NCI-H510A treated with DMSO at 0.1 percent for 48 hours (cell line): ENCODE results near the gene HAVCR2.

Experiments
- DNase-seq: peaks from one replicate; lab custom pipeline; 2025; lab: John Stamatoyannopoulos, UW

HAVCR2 gene

DNA sequence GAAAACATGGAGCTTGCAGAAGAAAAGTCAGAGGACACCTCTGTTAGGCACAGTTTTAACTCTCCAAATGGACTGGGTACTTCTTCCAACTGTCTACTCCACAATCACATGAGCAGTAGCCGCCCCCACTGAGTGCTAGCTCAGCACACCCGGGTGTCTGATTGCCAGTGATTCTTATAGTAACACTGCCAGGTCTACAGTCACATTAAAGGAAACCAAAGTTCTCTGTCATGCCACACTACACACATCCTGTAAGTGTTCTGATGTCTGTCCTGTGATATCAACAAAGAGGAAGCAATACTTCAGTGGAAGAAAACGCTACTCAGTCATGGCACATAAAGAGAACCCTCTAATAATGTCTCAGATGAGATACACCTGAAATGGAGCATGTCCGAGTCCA is at the start of gene HAVCR2:
HAVCR2 (minus strand) TSS at position 69 of the 400 bp plus-strand sequence; CDS start at position 8, 61 bp downstream.
- DNase-seq: no peak

DNA sequence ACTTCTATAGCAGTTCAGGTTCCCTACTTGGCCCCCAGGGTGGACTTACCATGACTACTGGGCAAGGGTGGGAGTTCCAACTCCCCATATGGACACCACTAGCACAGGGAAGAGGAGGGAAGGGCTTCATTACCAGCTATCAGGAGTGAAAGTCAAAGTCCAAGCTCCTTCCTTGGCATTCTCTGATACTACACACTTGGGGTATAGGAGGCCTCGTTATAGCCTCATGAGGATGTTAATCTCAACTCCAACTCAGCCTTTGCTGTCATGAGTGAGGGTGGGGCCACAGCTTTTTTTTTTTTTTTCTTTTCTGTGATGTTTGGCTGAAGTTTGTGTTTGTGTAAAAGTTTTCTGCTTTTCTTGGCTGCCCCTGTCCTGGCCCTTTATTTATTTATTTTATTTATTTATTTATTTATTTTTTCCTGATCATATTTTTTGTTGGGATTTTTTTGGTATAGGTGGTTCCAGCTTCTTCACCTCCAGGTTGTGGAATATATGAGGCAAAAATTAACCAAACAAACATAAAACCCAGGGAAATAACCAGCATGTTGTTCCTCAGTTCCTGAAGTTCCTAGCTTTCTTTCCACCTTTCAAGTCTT is 48.5 kb upstream of the HAVCR2 start:
- DNase-seq: no peak

DNA sequence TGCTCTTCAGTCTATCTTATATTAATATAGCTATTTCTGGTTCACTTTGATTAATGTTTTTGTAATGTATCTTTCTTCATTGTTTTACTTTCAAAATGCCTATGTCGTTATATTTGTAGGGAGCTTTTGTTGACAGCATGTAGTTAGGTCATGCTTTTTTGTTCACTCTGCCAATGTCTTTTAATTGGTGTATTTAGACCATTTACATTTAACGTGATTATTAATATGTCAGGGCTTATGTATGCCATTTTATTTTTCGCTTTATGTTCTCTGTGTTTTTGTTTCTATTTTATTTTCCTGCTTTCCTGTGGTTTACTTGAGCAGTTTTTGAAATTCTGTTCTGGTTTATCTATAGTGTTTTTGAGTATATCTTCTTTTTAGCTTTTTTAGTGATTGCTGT is 46.5 kb upstream of the HAVCR2 start:
- DNase-seq: no peak

GRCh38 chr5:157150995-157151394 is 42.2 kb upstream of the HAVCR2 start:
- DNase-seq: no peak

GRCh38 chr5:157148734-157149615 is 40.1 kb upstream of the HAVCR2 start:
- DNase-seq: peak; percentile 34

GRCh38 chr5:157143127-157143971 is 34.5 kb upstream of the HAVCR2 start:
- peak; percentile 27 for DNase-seq

GRCh38 chr5:157142317-157143126 is 33.7 kb upstream of the HAVCR2 start, which contains the start of gene MED7:
MED7 (minus strand) TSS chr5:157142865; CDS start chr5:157139431, 3,434 bp downstream.
- peak; percentile 93 for DNase-seq

GRCh38 chr5:157137691-157138090 is 28.8 kb upstream of the HAVCR2 start:
- DNase-seq: no peak

DNA sequence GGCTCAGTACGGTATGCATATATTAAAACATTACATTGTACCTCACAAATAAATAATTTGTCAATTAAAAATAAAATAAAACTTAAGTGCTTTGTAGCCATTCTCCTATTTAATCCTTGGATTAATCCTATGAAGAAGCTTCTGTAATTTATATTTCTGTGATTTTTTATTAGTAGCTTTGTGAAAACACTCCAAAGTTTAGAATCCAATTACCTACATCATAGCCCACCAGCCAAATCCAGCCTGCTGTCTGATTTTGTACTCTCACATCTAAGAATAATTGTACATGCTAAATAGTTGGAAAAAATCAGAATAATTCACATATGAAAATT is 23.4 kb upstream of the HAVCR2 start:
- no peak for DNase-seq

DNA sequence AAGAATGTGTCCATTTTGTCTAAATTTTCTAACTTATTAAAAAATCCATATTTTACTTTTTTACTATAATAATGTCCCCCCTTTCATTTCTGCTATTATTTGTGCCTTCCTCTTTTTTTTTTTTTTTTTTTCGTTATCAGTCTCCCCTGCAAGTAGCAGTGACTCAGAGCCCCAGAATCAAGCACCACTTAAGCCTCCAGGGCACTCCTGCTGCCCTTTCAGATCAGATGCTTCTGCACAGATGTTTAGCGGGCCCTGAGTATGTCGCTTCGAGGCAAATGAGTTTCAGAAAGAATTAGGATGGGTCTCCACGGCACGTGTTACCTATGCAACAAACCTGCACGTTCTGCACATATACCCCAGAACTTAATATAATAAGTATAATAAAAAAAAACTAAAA is 22.1 kb upstream of the HAVCR2 start:
- DNase-seq: no peak

DNA sequence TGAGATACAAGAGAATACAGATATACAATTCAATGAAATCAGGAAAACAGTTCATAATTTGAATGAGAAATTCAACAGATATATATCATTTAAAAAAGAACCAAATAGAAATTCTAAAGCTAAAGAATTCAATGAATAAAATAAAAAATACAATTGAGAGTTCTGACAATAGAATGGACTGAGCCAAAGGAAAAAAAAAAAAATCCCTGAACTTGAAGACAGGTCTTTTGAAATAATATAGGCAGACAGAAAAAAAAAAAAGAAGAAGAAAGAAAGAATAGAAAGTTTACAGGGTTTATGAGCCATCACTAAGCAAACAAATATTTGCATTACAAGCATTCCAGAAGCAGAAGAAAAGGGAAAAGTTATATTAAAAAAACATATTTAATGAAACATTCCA is 12.9 kb upstream of the HAVCR2 start:
- no peak for DNase-seq

GRCh38 chr5:157120102-157120501 is 11.3 kb upstream of the HAVCR2 start:
- DNase-seq: no peak

DNA sequence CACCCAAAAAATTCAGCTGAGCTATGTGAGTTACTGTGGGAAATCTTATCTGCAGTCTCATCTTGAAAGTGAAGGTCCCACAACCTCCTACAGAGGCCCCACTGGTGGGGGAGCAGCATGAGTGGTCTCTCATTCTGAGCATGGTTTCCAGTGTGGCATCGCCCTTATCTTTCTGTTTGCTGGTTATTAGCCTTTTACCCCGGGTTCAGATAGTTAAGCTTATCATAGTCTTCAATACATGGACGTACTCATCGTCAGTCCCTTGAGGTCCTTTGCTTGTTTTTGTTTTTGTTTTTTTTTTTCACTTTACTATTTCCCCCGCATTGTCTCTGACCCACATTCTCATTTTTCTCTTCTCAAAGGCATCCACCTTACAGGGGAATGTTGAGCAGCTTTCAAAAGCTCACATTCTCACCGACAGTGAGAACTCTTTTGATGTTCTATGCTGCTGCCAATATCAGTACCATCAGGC is 7.7 kb upstream of the HAVCR2 start:
- DNase-seq: no peak

- no peak for DNase-seq
Observed at GRCh38 chr5:157115502-157115901, 6.7 kb upstream of the HAVCR2 start.

DNA sequence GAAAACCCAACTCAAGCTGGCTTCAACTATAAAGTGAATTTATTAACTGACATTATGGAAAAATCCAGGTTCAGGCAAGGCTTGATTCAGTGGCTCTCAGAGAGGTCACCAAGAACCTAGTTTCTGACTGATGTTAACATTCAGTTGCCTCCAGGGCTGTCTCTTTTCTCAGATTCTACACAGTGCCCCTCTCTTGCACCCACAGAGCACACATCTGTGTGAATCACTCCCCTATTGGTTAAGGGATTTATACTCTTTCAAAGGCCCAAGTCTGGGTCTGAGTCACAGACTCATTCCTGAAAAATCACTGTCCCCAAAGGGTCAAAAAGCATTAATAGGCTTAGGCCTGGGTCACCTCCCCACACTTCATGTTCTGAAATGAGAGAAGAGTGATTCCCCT is 6.2 kb upstream of the HAVCR2 start:
- no peak for DNase-seq

DNA sequence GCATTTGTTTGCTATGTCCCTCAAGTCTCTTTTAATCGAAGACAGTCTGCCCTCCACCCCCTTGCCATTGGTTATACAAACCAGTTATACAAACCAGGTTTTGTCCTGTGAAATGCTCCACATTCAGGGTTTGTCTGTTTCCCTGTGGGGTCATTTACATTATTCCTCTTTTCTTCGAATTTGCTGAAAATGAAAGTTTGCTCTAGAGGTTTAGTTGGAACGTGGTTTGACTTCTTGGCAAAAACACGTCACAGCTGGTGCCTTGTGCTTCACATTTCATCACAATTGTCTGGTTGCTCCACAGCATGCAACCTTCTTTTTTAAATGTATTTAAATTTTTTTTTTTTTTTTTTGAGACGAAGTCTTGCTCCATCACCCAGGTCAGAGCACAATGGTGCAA is 4.2 kb upstream of the HAVCR2 start:
- DNase-seq: no peak

DNA sequence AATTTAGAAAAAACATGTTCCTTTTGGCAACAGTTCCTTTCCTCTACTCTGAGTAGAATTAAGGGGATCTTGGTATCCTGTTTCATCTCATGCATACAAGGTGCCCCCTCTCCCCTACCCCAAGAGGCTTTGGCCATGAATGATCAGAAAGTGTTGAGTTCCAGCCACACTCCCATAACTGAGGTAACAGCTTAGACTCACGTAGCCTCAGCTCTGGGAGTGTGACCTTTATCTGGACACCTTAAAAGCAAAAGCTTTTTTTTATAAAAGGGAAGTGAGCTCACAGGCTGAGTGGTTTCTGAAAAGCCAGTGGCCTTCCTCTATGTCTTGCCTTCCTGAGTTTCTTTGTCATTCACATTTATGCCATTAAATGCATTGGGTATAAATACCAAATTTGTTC is 900 bp upstream of the HAVCR2 start:
- DNase-seq: no peak

GRCh38 chr5:157107508-157107907 is 1.3 kb downstream of the HAVCR2 start:
- no peak for DNase-seq

DNA sequence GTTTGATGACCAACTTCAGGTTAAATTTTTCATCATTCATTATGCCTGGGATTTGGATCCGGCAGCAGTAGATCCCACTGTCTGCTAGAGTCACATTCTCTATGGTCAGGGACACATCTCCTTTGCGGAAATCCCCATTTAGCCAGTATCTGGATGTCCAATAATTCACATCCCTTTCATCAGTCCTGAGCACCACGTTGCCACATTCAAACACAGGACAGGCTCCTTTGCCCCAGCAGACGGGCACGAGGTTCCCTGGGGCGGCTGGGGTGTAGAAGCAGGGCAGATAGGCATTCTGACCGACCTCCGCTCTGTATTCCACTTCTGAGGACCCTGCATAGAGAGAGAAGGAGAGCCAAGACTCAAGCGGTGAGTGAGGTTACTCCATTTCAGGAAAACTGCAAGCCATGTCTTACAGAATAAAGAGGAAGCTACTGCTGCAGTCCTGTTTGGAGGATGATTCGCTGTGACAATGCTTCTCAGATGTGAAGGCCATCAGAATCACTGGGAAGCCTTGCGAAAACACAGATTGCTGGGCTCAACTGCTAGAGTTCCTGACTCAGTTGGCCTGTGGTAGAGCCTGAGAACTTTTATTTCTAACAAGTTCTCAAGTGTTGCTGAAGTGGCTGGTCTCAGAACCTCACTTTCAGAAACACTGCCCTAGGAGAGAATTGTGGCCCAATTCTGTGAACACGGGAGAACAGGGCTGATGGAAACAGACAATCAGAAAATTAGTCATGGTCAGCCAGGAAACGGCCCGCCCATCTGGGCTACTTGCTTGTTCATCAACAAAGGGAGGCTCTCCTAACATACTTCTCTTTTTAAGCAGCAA is 2.0 kb downstream of the HAVCR2 start:
- DNase-seq: no peak

GRCh38 chr5:157100140-157100679 is 8.6 kb downstream of the HAVCR2 start:
- no peak for DNase-seq
